Effector CD4-positive, alpha-beta T cell (primary cell): ENCODE results near the gene OCRL.
"Not testable (repeated sequence)": the region's sequence is repeated elsewhere in the genome, so short reads cannot be mapped to it uniquely, and the experiment has no call there.

Experiments used
- DNase-seq: peaks from one replicate; pipeline ENCODE4 v3.0.0-alpha.2; 2020

The OCRL gene

DNA sequence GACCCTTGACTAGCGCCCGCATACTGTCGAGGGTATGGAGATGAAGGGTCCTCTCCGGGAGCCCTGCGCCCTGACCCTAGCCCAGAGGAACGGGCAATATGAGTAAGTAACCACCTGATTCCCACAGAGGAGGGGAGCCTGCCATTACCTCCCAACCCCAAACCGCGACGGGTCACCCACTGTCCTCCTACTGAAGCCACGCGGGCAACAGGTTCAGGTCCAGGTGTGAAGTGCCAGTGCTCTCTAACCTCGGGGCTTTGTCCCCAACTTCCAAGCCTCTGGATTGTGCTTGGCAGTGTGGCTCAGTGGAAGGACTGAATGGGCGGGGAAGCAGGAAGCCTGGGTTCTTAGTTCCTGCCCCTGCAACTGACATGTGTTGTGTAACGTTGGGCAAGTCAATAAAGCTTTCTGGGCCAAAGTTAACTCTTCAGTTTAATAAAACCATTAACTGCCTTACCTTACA lies 694 bp downstream of the OCRL start:
- no peak for DNase-seq

DNA sequence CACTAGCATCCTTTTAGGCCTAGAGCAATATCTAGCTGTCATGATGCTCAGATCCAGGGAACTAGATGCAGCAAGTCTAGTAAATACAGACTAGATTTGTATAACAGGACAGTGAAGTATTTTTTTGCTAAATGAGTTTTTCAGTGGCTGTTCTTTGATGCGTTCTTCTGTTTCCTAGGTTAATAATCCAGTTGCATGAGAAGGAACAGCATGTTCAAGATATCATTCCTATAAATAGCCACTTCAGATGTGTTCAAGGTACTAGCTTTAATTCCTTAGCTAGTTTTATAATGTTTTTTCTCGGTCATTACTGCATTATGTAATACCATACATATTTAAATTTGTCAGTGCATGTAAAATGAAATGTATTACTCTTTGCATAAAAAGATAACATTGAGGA lies 4.7 kb downstream of the OCRL start:
- no peak for DNase-seq

DNA sequence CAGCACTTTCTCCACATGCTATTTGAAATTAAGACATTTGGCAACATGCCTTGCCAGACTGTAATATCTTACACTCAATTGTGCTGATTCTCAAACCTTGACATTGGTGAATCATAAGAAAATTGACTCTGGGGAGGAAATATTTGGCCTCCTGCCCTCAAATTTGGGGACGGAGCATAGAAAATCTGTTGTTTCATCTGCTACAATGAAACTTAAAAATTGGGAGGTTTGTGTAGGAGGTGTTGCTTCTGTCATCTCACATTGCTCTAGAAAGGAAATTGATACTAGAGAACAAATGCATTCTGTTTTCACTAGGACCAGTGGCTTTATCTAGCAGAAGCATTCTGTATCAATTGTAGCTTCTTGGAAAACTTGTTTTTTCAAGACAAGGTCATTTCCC lies 5.3 kb downstream of the OCRL start:
- no peak for DNase-seq

DNA sequence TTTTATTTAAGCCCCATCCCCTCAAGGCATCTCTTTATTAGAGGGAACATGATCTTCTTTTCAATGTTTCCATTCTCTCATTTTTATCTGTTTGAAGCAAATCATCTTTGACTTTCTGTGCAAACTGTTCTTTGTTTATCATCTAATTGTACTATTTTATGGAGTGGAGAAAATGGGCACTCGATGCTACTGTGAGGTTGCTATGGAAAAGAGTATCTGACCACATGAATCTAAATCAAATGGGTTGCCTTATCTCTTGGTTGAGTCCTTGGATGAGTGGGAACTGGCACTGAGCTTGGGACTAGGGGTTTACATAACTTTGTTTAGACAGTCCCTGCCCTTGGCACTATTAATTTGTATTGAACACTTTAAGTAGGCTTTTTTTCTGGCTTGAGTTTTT lies 9.1 kb downstream of the OCRL start:
- DNase-seq = no peak

DNA sequence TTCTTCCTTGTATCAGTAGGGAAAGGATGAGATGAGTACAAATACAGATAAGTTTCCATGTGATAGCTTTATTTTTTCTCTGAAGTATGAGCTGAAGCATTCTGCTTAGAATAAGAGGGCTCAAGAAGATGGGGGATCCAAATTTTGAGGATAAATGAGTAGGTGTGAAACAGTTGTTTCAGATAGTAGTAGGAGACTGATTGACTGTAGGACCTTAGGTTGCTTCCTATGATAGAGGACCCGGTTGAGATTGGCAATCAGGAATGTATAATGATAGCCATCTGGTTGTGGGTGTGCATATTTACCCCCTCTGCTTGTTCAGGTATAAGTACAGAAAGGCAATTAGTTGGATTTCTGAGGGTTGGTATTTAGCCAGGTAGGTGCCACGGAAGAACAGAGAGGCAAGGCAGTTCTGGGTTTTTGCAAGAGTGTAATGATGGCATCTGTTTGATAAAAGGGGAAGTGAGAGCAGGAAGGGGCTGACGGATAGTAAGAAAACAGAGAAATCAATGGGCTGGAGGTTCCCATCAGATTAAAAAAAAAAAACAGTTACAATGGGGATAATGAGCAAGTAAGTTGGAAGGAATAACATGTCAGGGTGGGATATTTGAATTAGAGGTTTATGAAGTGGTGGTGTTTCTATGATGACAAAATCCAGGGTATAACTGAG lies 13.7 kb downstream of the OCRL start:
- no peak for DNase-seq

DNA sequence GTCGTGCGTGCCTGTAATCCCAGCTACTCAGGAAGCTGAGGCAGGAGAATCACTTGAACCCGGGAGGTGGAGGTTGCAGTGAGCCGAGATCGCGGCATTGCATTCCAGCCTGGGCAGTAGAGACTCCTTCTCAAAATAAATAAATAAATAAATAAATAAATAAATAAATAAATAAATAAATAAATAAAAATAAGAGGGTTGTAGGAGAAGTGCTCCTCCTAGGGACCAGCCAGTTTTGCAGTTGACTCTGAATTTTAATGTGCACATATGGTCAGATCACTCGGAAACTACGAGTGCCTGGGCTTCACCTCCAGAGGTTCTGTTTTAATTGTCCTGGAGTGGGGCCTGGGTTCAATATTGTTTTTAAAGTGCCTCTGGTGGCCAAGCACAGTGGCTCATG lies 14.8 kb downstream of the OCRL start:
- not testable (repeated sequence) for DNase-seq

DNA sequence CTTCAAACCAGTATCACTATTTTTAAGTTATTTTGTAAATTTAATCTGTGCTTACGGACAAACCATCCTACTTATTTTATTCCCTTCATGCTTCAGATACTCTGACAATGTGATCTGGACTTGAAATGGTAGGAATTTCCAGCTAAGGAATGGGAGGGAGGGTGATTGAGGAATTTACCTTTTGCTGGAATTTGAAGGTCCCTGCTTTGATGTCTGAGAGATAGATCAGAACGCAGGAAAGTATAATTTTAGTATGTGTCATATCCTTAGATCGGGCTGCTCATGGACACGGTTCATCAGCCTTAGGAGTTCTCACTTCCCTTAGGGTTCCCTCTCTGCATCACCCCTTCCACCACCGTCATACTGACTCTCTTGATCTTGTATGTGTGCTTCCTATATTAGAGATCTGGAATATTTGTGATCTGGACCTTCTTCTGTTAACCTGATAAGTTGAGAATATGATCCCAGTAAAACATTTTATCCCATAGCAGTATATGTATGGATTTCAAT lies 16.8 kb downstream of the OCRL start:
- no peak for DNase-seq

DNA sequence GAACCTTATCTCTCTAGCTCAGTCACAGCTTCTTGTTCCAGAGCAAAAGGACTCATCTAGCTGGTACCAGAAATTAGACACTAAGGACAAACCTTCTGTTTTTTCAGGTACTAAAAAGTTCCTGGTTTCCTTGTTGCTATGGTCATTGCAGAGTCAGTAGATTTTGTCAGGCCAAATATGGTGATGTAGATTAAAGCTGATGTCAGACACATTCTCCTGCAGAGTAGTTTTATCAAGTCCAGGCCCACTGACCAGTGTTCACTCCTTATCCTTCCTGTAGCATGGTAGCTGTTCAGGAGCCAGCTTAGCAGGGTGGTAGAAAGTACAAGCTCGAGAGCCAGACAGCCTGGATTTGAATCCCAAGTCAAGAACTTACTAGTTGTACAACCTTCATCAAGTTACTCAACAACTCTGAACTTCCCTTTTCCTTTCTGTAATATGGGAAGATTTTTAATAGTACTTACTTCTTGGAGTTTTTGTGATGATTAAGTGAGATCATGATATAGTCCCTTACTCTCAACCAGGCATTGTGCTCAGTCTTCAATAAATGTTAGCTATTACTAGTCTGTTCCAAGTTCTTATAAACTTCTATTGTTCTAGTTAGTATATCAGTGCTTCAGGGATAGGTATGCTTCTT lies 17.9 kb downstream of the OCRL start:
- DNase-seq = no peak

DNA sequence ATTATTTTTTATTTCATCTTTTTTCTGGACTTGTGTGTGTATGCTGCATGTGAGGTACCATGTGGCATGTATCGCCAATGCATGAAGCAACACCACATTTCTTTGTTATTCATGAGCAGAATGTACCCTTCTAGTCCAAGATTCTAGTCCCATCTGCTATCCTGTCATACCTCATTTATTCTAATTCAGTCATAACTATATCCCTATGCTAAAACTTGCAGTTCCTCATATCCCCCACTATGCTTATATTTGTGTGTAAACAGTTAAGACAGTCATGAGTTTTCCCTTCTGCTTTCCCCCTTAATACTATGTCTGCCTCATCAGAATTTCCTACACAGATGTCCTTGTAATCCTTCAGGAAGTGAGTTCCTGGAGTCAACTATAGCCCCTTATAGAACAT lies 19.7 kb downstream of the OCRL start:
- DNase-seq = no peak

DNA sequence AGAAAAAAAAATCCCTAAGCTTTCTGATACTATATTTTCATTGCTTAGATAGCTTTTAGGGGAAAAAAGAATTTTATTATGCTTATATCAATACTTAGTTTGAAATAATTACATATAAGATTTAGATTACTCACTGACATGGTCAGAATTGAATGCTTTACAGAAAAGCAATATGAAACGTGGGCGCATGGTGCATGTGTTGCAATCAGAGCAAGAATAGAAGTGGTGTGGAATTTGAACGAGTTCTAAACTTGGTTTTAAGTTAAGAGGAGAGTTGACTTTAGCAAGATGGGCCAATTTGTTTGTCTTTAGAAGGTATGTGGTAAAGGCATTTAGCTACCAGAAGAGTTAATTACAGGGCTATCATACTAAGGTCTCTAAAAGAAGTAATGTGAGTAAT lies 21.4 kb downstream of the OCRL start:
- DNase-seq = no peak

DNA sequence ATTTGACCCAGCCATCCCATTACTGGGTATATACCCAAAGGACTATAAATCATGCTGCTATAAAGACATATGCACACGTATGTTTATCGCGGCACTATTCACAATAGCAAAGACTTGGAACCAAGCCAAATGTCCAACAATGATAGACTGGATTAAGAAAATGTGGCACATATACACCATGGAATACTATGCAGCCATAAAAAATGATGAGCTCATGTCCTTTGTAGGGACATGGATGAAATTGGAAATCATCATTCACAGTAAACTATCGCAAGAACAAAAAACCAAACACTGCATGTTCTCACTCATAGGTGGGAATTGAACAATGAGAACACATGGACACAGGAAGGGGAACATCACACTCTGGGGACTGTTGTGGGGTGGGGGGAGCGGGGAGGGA lies 24.3 kb downstream of the OCRL start:
- not testable (repeated sequence) for DNase-seq

DNA sequence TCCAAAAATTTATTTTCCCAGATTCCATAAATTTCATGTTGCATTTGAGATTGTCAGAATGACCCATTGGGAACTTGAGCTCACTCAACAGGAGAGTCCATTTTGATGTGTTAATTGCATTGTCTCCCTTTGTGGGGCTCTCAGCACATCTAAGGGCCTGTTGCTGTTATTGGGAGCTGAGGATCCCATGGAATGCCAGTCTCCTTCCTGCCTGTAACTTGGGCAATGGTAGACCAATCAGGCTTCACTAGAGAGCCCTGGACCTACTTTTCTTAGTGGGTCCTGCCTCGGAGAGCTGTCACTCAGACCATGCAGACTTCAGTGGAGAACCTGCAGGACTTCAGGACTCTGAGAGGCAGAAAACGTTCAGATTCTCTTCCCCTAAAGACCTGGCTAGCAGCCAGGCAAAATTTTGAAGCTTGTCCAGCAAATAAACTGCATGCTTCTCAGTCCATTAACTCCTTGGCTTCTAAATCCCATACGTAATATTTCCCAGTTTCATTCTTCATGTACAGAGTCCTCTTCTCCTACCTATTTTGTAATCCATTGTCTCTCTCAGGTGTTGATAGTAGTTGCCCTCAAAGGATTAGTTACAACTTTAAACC lies 25.1 kb downstream of the OCRL start:
- DNase-seq = no peak

DNA sequence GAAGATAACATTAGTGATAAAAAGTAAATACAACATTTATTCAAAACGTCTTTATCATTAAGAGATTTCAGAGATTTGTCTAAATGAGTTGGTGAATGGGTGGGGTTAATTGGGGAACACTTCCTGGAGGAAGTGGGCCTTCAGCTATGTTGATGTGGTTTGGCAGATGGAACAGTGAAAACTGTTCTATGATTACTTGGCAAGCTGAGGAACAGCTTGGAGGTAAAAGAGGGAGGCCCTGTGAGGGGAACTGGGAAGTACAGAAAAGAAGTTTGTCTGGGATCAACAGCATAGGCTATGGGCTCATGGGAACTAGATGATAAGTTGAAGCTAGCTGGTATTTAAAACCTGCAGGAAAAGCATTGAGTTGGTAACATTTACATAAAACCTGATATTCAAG lies 26.0 kb downstream of the OCRL start:
- DNase-seq = no peak

DNA sequence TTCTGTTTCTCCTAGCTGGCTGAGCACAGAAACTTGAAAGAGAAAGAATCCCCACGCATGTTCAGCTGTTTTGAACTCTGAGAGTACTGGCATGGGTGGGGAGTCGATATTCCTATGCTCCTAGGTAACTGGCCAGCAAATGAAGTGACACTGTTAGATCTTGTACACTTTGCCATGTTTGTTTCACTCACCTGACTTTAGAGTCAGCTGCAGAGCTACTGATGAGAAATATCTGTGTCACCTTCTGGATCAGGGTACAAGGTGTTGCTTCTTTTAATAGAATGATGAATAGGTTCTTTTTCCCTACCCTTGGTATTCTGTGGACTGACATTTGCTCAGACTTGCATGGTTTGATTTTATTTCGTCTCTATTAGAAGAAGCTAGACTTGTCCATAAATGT lies 28.3 kb downstream of the OCRL start:
- DNase-seq = no peak

DNA sequence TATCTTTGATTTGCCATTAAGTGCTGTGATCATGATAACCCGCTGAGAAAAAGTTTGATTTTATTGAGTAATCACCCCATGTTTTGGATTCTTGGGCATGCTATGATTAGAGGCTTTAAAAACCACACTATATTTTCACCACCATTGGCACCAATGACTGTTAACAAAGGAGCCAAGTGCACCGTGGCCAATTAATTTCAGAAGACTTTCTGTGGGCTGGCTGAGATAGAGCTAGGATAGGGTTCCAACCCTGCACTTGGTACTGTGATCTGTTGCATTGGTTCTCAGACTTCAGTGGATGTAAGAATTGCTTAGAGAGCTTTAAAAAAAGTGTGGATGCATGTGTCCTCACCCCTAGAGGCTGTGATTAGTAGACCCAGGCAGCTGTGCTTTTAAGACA lies 32.4 kb downstream of the OCRL start:
- no peak for DNase-seq

DNA sequence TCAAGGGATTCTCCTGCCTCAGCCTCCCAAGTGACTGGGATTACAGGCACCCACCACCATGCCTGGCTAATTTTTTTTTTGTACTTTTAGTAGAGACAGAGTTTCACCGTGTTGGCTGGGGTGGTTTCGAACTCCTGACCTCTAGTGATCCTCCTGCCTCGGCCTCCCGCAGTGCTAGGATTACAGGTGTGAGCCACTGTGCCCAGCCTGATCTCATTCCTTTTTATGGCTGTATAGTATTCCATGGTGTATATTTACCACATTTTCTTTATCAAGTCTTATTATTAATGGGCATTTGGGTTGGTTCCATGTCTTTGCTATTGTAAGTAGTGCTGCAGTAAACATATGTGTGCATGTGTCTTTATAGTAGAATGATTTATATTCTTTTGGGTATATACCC lies 33.6 kb downstream of the OCRL start:
- not testable (repeated sequence) for DNase-seq

DNA sequence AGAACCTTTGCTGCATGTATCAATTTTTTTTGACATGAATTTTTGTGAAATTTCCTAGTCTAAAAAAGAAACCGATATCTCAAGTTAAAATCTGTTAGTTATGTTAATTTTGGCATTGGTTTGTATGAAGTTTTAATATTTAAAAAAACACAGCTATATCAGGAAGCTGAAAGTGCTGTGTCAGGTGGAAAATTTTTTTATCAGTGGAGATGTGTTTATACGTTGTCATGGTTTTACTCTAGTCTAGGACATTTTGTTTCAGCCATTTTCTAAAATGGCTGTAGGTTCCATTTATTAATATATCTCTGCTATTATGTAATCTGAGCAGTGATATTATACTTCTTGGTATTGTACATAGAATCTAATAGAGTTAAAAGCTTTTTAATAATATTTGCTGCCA lies 34.2 kb downstream of the OCRL start:
- no peak for DNase-seq

DNA sequence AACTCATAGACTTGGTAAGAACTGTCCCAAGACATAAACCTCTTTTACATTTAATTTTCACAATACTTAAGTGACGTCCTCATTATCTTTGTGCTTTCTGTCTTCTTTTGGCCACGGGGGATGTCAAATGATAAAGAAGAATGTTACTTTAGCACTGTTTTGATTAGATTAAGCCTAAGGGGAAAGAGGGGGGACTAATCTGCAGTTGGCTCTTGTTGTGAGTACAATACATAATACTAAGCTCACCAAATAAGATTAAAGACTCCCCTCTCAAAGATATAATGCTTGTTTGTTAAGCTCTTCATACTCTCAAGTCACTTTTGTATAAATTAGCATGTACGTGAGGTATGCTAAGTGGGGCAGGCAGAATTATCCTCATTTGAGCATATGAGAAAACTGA lies 36.5 kb downstream of the OCRL start:
- no peak for DNase-seq

DNA sequence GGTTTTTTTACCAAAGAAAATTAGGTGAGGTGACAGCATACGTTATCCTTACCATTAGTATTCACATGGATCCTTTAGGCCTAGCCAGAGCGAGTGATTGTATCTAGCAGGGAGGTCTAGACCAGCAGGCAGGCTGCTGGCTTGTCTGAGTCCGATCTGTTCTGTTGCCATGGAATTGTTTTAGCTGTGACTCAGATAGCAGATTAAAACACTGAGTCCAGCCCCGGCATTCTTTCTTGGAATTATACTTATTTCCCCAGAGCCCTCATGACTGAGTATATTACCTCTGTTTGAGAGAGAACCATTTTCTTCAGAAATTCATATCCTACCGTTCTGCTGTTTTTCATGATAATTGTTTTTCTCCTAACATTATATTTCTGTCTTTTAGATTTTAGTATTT lies 37.4 kb downstream of the OCRL start:
- DNase-seq = no peak

DNA sequence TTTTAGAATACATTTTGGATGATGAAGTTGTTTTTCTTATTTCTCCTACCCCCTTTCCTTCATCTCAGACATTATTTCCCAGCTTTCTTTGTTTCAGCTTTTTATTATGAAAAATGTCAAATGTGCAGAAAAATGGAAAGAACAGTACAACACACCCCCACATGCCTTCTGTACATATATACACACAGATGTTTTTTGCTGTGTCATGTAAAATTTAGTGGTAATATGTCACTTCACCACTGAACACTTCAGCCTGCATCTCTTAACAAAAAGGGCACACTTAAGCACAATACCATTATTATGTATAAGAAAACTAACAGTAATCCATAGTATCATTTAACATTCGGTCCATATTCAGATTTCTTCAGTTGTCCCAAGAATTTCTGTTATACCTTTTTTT lies 37.8 kb downstream of the OCRL start:
- no peak for DNase-seq

DNA sequence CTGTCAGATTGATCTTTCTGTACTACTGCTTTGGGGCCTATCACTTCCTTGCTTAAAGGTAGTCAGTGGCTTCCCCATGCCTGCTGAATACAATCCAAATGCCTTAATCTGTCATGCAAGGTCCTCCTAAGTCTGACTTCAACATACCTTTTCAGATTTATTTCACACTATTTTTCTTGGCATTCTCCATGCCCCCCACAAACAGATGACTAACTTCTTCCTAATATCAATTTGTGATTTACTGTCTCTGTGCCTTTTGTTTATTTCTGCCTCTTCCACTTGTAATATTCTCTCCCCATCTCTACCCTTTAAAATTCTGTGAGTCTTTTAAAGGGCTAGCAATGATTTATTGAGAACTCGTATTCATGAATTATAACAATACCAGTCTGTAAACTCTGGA lies 41.8 kb downstream of the OCRL start:
- no peak for DNase-seq

DNA sequence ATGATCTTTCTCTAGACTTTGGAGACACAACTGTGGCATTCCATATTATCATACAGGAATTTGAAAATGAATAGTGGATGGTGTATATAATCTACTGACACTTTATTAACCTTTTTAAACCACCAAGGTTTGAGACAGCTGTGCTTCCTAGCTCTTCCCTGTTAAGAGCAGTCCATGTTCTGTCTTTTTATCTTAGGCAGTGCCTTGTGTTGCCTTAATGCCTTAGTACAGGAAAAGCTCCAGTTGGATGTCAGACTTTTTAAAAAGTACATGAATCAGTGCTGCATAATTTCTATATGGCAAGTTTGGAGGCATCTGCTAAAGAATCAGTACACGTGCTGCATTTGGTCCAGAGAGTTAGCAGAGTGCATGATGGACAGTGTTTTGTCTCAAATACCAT lies 45.1 kb downstream of the OCRL start:
- DNase-seq = no peak

DNA sequence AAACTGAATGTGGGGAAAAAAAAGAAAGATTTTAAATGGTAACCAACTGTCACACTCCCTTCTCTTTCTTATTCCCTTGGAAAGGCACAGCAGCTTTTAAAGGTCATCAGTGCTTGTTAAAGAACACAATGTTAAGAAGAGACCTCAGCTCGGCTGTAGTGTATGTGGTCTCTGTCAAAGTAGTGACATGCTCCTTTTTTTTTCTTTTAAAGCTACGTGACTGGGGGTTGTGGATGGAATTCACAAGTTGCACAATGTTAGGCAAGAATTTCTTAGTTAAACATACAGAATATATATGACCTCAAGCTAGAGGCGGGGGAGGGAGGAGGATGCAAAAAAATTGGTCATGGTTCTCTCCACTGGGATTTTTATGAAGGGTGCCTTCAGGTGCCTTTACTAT lies 45.6 kb downstream of the OCRL start:
- DNase-seq = no peak

DNA sequence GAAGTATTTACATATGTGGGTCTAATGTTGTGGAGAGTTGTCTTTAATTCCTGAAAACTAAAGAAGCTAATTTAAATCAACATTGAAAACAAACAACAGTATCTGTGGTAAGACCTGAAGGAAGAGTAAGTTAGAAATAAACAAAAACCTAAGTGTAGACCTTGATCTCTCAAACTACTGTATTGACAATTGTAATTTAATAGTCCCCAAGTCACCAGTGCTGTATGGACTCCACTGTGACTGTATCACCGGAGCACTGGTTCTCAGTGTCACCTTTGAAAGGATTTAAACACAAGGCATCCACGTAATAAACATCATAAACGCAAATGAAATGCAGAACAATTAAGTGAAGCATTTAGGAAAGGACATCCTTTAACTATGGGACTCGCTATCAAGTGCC lies 46.4 kb downstream of the OCRL start:
- DNase-seq = no peak
